ENCODE measurements around the gene ZNF616. TPM values are rescaled to one million over a fixed set of nuclear protein-coding genes. Genes with fewer than 3 reads are reported as not detected.

ZNF616 gene
- total and polyA plus RNA-seq, 11 donors = 1.7 to 10.0 (median 6.2) TPM

GRCh38 chr19:52170304-52170703, 30.6 kb upstream of the ZNF616 start:
- Histone ChIP-seq H3K4me3 (peak overlapping the region in 11 of 12 donors; percentile 62 to 94 (median 83)), H3K4me1 (peaks cover 0 to 19% (median 11%) of the 10 kb centered on the region in 12 donors), H3K27me3 (no peaks in the 10 kb centered on the region), H3K9me3 (no peaks in the 10 kb centered on the region), H3K27ac (peak overlapping the region in 10 of 12 donors; percentile 45 to 92 (median 84)), H3K36me3 (peaks cover 0 to 41% (median 33%) of the 10 kb centered on the region in 9 donors)
- ATAC-seq (peak in 2 of 4 donors; percentile 34 to 45), DNase-seq (no peak)
- intact Hi-C loops (cut with DNase I) = loop anchor here in 4 of 10 donors (2.0 to 5.0 kb wide), 3 partner anchors 18 to 33 kb away; partner anchors contain the start of gene ZNF616 (in 3 of the 4)
- no peak for TF ChIP-seq CTCF (IDR thresholded peaks at IDR 0.05)
- no peak for TF ChIP-seq POLR2A (IDR thresholded peaks at IDR 0.05)
- WGBS, 4 donors = 4 to 10% (median 8%) methylated on average over 5 of the region's 5 CpGs

- WGBS, 4 donors = 94 to 98% (median 98%) methylated on average over 15 of the region's 15 CpGs
- H3K4me3 ChIP-seq = no peak overlapping the region
- no peak for TF ChIP-seq CTCF (IDR thresholded peaks at IDR 0.05)
- TF ChIP-seq POLR2A (IDR thresholded peaks at IDR 0.05) = no peak
- intact Hi-C loops (cut with DNase I) = no loop called here
- H3K4me1 ChIP-seq = no peaks in the 10 kb centered on the region
- peaks cover 6 to 74% (median 44%) of the 10 kb centered on the region in 9 donors for H3K36me3 ChIP-seq
- DNase-seq (no peak), ATAC-seq (no peak)
- no peak overlapping the region for H3K27ac ChIP-seq
- H3K9me3 ChIP-seq = peaks cover 3 to 93% (median 47%) of the 10 kb centered on the region in 12 donors
- H3K27me3 ChIP-seq = no peaks in the 10 kb centered on the region
Measured at GRCh38 chr19:52155596-52156359, 16.0 kb upstream of the ZNF616 start.

GRCh38 chr19:52148256-52148655, 8.5 kb upstream of the ZNF616 start:
- no peak overlapping the region for H3K4me3 ChIP-seq
- H3K27me3 ChIP-seq = no peaks in the 10 kb centered on the region
- H3K4me1 ChIP-seq = peaks cover 0 to 11% (median 0%) of the 10 kb centered on the region in 12 donors
- intact Hi-C loops (cut with DNase I) = no loop called here
- no peak for DNase-seq
- peaks cover 0 to 1% (median 0%) of the 10 kb centered on the region in 9 donors for H3K36me3 ChIP-seq
- ATAC-seq = no peak
- no peak for TF ChIP-seq CTCF (IDR thresholded peaks at IDR 0.05)
- TF ChIP-seq POLR2A (IDR thresholded peaks at IDR 0.05) = no peak
- H3K9me3 ChIP-seq = peaks cover 0 to 60% (median 1%) of the 10 kb centered on the region in 12 donors
- H3K27ac ChIP-seq = peak overlapping the region in 2 of 12 donors; percentile 4 to 32

- no peak for ATAC-seq
- no peak for DNase-seq
- no peak overlapping the region for H3K27ac ChIP-seq
- intact Hi-C loops (cut with DNase I) = loop anchor here in 3 of 10 donors (5.0 kb wide), 1 partner anchor 45 kb away; no protein-coding TSS in a partner anchor
- H3K4me3 ChIP-seq = no peak overlapping the region
- H3K9me3 ChIP-seq = peaks cover 0 to 16% (median 0%) of the 10 kb centered on the region in 12 donors
- TF ChIP-seq POLR2A (IDR thresholded peaks at IDR 0.05) (no peak), CTCF (IDR thresholded peaks at IDR 0.05) (no peak)
- H3K36me3 ChIP-seq = no peaks in the 10 kb centered on the region
- peaks cover 0 to 21% (median 14%) of the 10 kb centered on the region in 12 donors for H3K4me1 ChIP-seq
- 88 to 92% (median 91%) methylated on average over 3 of the region's 3 CpGs for WGBS, 4 donors
- H3K27me3 ChIP-seq = no peaks in the 10 kb centered on the region
Measured at GRCh38 chr19:52142001-52142595, 2.4 kb upstream of the ZNF616 start.
